ENCODE results near the gene FANCL.
"Not testable (repeated sequence)": the region's sequence is repeated elsewhere in the genome, so short reads cannot be mapped to it uniquely, and the experiment has no call there.

The FANCL gene

GRCh38 chr2:58240670-58241545 is at the start of gene FANCL:
TSS of gene FANCL (minus strand) at chr2:58241325. CDS start at chr2:58241313, 12 bp downstream.
- Histone ChIP-seq H4K20me1 (0 out of 2 replicates have a peak, but pooled peaks cover 5% of the 10 kb centered on the region), H3K27me3 (no peaks in the 10 kb centered on the region), H3K9me3 (no peaks in the 10 kb centered on the region), H3K9ac (peak within 1 kb of the TSS; percentile 88), H3K36me3 (no peaks in the 10 kb centered on the region), H3K4me3 (peak within 1 kb of the TSS; percentile 75), H3K4me2 (peak within 1 kb of the TSS; percentile 74), H3K27ac (peak within 1 kb of the TSS; percentile 91), H3K4me1 (peaks cover 27% of the 10 kb centered on the region)
- TF ChIP-seq Cebpa-rat (IDR thresholded peaks at IDR 0.05), result no peak

- H3K9me3 ChIP-seq, result no peaks in the 10 kb centered on the region
- no peak for TF ChIP-seq Cebpa-rat (IDR thresholded peaks at IDR 0.05)
- no peaks in the 10 kb centered on the region for H3K36me3 ChIP-seq
- H3K27me3 ChIP-seq, result no peaks in the 10 kb centered on the region
- no peak overlapping the region for H3K4me3 ChIP-seq
- H4K20me1 ChIP-seq, result no peaks in the 10 kb centered on the region
- no peak overlapping the region for H3K27ac ChIP-seq
- H3K4me2 ChIP-seq, result no peak overlapping the region
- no peaks in the 10 kb centered on the region for H3K4me1 ChIP-seq
- H3K9ac ChIP-seq, result no peak overlapping the region
These were observed 47.9 kb upstream of the FANCL start for GRCh38 chr2:58289029-58289428.

GRCh38 chr2:58283931-58284330 is 42.8 kb upstream of the FANCL start:
- no peaks in the 10 kb centered on the region for H3K9me3 ChIP-seq
- H3K27ac ChIP-seq, result no peak overlapping the region
- no peaks in the 10 kb centered on the region for H3K36me3 ChIP-seq
- no peaks in the 10 kb centered on the region for H4K20me1 ChIP-seq
- no peak for TF ChIP-seq Cebpa-rat (IDR thresholded peaks at IDR 0.05)
- H3K4me3 ChIP-seq, result no peak overlapping the region
- no peaks in the 10 kb centered on the region for H3K27me3 ChIP-seq
- no peak overlapping the region for H3K4me2 ChIP-seq
- no peak overlapping the region for H3K9ac ChIP-seq
- no peaks in the 10 kb centered on the region for H3K4me1 ChIP-seq

GRCh38 chr2:58275144-58275543 is 34.0 kb upstream of the FANCL start:
- H3K4me1 ChIP-seq, H3K27ac ChIP-seq, H3K4me2 ChIP-seq, H3K4me3 ChIP-seq, H3K9ac ChIP-seq, H3K9me3 ChIP-seq, H3K36me3 ChIP-seq, H3K27me3 ChIP-seq, H4K20me1 ChIP-seq: not testable (repeated sequence)

GRCh38 chr2:58271826-58272225 is 30.7 kb upstream of the FANCL start:
- Histone ChIP-seq H4K20me1 (no peaks in the 10 kb centered on the region), H3K9me3 (no peaks in the 10 kb centered on the region)
- no peak for TF ChIP-seq Cebpa-rat (IDR thresholded peaks at IDR 0.05)

GRCh38 chr2:58268685-58269084 is 27.6 kb upstream of the FANCL start:
- H3K36me3 ChIP-seq, result no peaks in the 10 kb centered on the region
- H4K20me1 ChIP-seq, result no peaks in the 10 kb centered on the region
- no peak overlapping the region for H3K4me3 ChIP-seq
- H3K27ac ChIP-seq, result no peak overlapping the region
- no peak overlapping the region for H3K9ac ChIP-seq
- no peaks in the 10 kb centered on the region for H3K9me3 ChIP-seq
- no peak for TF ChIP-seq Cebpa-rat (IDR thresholded peaks at IDR 0.05)
- H3K4me2 ChIP-seq, result no peak overlapping the region
- no peaks in the 10 kb centered on the region for H3K27me3 ChIP-seq
- no peaks in the 10 kb centered on the region for H3K4me1 ChIP-seq

More at GRCh38 chr2:58271826-58272225, 30.7 kb upstream of the FANCL start:
- no peaks in the 10 kb centered on the region for H3K4me1 ChIP-seq
- H3K4me2 ChIP-seq, result no peak overlapping the region
- H3K4me3 ChIP-seq, result no peak overlapping the region
- no peak overlapping the region for H3K27ac ChIP-seq
- H3K9ac ChIP-seq, result no peak overlapping the region
- H3K36me3 ChIP-seq, result no peaks in the 10 kb centered on the region
- no peaks in the 10 kb centered on the region for H3K27me3 ChIP-seq

- Histone ChIP-seq H3K9ac (no peak overlapping the region), H3K27me3 (no peaks in the 10 kb centered on the region), H3K4me3 (no peak overlapping the region), H3K9me3 (no peaks in the 10 kb centered on the region), H3K4me2 (no peak overlapping the region), H3K36me3 (no peaks in the 10 kb centered on the region), H4K20me1 (no peaks in the 10 kb centered on the region), H3K27ac (no peak overlapping the region), H3K4me1 (no peaks in the 10 kb centered on the region)
- TF ChIP-seq Cebpa-rat (IDR thresholded peaks at IDR 0.05), result no peak
These were observed 25.1 kb upstream of the FANCL start for GRCh38 chr2:58266211-58266610.

GRCh38 chr2:58261209-58261608 is 20.1 kb upstream of the FANCL start:
- TF ChIP-seq Cebpa-rat (IDR thresholded peaks at IDR 0.05), result no peak
- no peaks in the 10 kb centered on the region for H3K9me3 ChIP-seq
- no peaks in the 10 kb centered on the region for H3K27me3 ChIP-seq
- H4K20me1 ChIP-seq, result no peaks in the 10 kb centered on the region
- H3K36me3 ChIP-seq, result no peaks in the 10 kb centered on the region
- H3K27ac ChIP-seq, result no peak overlapping the region
- H3K4me3 ChIP-seq, result no peak overlapping the region
- H3K4me2 ChIP-seq, result no peak overlapping the region
- no peak overlapping the region for H3K9ac ChIP-seq
- H3K4me1 ChIP-seq, result no peaks in the 10 kb centered on the region

- H3K4me1 ChIP-seq, H3K27ac ChIP-seq, H3K36me3 ChIP-seq, H4K20me1 ChIP-seq, H3K27me3 ChIP-seq, H3K4me2 ChIP-seq, H3K9me3 ChIP-seq, H3K9ac ChIP-seq, H3K4me3 ChIP-seq: not testable (repeated sequence)
These were observed 17.3 kb upstream of the FANCL start for GRCh38 chr2:58258456-58258855.

- not testable (repeated sequence) for H3K27ac ChIP-seq, H3K27me3 ChIP-seq, H3K4me3 ChIP-seq, H4K20me1 ChIP-seq, H3K4me2 ChIP-seq, H3K9ac ChIP-seq, H3K4me1 ChIP-seq, H3K9me3 ChIP-seq, H3K36me3 ChIP-seq
These were observed 10.4 kb upstream of the FANCL start for GRCh38 chr2:58251331-58252201.

All from BLaER1 (cell line).